ENCODE measurements around the gene WDR37.
"Not testable (repeated sequence)": the region's sequence is repeated elsewhere in the genome, so short reads cannot be mapped to it uniquely, and the experiment has no call there.

The WDR37 gene, protein sequence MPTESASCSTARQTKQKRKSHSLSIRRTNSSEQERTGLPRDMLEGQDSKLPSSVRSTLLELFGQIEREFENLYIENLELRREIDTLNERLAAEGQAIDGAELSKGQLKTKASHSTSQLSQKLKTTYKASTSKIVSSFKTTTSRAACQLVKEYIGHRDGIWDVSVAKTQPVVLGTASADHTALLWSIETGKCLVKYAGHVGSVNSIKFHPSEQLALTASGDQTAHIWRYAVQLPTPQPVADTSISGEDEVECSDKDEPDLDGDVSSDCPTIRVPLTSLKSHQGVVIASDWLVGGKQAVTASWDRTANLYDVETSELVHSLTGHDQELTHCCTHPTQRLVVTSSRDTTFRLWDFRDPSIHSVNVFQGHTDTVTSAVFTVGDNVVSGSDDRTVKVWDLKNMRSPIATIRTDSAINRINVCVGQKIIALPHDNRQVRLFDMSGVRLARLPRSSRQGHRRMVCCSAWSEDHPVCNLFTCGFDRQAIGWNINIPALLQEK

DNA sequence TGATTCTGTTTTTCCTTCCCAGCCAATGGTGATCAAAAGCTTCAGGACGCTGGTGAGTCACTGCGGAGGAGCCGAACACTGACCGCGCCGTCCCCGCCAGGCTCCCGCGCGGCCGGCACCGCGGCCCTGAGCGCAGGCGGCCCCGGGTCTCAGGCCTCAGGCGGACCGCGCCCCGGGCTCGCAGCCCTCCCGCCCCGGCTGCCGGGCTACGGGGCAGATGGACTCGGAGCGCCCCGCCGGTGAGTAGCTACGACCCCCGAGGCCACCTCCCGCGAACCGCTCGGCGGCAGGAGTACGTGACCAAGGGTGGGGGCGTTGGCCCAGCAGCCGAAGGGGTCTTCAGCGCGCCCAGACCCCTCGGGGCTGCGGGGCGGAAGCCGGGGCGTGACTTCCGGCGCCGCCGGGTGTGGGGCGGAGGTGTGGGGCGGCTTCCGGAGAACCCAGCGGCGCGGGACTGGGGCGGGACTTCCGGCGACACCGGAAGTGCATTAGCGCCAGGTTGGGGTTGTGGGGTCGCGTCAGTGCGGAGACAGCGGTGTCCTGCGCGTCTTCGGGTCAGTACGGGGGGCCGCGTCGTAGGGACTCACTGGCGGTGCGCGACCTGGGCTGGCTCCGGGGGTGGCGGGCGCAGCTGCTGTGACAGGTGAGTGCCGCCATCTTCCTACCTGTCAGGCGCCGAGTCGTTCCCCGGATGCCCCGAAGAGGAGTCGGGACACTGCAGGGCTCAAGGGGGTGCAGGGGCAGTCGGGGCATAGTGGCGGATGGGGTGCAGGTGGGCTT lies at the start of gene WDR37:
TSS of gene WDR37 (plus strand) at position 60 of the 780 bp plus-strand sequence. CDS start 15,771 bp downstream, outside the sequence.
- peak; percentile 27 to 89 (median 74) for DNase-seq

DNA sequence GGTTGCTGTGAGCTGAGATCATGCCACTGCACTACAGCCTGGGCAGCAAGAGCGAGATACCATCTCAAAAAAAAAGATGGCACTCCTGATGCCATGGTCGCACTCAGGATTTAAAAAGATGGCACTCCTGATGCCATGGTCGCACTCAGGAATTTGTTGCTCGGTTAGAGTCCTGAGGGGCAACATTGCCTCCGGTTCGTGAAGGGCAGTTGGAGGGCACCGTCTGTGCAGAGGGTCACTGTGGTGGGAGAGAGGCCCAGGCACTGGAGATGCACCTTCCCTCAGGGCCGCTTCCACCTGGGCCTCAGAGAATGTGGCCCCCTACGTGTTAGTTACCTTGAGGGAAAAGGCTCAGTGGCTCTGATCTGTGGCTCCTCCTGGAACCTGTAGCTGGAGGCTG lies 49.6 kb upstream of the WDR37 start:
- DNase-seq: no peak

DNA sequence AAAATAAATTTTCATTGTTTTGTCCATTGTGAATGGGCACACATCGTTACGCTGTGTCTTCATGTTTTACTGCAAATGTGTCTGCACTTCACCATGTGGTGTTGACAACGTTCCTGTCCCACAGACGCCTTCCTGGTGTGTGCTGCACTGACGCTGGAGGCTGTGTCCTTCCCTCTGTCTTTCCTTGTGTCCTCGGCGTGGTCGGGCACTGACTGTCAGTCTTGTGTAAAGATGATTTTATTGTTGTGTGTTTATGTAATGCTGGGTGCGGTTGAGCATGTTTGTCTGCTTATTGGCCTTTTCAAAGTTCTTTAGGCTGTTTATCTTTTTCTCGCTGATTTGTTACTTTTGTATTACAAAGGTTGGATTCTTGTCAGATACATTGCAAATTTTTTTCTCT lies 48.6 kb upstream of the WDR37 start:
- DNase-seq: no peak

DNA sequence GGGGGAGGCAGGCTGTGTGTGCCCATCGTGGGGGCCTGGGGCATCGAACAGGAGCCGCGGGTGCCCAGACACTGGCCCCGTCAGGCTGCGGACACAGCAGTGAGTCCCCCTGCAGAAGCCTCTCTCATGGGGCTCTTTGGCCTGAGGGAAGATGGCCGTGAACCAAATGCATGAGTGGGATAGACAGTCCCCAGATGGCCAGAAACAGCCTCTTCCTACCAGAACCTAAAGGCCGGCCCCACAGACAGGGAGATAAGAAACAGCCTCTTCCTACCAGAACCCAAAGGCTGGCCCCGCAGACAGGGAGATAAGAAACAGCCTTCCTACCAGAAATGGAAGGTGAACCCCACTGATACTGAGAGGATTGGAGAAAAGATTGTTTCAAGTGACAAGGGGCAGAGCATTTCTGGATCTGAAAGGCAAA lies 47.1 kb upstream of the WDR37 start:
- DNase-seq: no peak

DNA sequence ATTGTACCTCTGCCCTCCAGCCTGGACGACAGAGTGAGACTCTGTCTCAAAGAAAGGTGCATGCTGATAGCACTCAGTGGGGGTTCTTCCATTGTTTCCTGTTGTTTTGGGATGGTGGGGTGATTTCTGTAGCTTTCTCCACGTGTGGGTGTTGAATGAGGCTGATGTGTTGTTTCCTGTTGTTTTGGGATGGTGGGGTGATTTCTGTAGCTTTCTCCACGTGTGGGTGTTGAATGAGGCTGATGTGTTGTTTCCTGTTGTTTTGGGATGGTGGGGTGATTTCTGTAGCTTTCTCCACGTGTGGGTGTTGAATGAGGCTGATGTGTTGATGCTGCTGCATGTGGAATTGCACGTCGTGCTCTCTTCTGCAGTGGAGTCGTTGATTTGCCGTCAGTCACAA lies 46.2 kb upstream of the WDR37 start:
- not testable (repeated sequence) for DNase-seq

DNA sequence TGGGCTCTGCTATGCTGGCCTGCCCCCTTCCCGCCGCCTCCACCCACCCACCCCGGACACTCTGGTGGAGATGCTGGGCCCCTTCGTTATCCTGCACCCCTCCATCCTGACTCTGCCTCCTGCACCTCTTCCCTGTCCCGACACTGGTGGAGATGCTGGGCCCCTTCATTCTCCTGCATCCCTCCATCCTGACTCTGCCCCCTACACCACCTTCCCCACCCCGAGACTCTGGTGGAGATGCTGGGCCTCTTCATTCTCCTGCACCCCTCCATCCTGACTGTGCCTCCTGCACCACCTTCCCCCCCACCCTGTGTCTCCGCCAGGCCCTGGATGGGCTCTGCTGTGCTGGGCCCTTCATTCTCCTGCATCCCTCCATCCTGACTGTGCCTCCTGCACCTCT lies 45.5 kb upstream of the WDR37 start:
- DNase-seq: no peak

DNA sequence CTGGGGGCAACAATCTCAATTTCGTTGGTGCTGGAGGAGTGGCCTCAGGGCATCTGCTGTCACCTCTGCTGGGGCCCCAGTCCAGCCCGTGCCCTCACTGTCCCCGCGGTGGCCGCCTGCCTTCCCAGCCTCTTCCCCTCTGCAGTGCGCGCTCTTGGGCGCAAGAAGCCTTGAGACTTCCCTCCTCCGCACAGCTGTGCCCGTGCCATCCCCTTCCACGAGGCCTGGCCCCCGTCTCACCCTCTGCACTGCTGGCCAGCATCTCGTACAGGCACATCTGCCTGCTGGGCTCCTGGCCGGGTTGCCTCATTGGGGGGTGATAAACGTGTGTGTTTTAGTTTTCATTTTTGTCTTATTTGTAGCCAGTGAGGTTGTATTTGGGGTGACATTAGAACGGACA lies 44.5 kb upstream of the WDR37 start:
- no peak for DNase-seq

DNA sequence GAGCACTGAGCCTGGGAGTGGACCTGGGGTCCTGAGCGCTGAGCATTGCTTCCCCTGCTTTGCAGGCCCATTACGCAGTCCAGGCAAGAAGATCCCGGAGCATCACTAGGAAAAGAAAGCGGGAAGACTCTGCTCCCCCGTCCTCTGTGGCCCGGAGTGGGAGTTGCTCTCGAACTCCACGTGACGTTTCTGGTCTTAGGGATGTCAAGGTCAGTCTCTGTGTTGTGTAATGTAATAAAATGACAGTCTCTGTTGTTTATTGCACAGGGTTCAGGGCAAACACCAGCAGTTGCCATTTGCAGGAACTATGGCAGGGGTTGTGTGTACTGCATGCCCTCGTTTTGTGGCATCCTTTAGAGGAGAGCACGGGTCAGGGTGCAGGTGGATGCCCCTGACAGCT lies 40.5 kb upstream of the WDR37 start:
- no peak for DNase-seq

DNA sequence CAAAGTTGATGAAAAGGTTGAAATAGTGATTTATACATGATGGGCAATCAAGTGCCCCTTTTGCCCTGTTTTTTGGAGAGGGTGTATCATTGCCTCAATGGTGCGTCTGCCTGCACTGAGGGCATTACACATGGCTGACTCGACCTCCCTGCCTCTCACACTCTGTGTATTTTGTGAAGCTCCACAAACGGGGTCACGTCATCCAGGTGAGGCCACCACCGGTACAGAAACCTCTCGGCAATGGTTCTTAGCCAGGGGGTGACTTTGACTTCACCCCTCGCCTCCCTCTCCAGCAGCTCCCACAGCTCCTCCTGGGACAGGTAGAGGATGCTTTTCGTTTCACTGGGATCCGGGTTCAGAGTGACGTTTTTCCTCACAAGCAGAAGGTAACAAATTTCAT lies 36.8 kb upstream of the WDR37 start:
- DNase-seq: no peak

DNA sequence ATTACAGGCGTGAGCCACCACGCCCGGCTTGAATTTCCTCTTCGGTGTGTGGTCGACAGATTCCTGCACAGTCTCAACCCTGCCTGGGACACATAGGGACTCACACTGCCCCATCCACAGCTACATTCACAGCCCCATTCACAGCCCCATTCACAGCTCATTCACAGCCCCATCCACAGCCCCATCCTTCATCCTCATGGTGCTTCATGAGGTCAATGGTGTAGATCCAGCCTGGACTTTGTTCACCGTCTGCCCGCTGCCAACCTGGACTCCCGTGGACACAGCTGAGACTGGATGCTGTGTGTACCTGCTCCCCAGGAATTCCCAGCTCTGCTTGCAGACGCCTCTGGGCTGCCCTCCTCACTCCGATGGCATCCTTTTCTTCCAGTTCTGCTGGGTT lies 35.7 kb upstream of the WDR37 start:
- DNase-seq: no peak

DNA sequence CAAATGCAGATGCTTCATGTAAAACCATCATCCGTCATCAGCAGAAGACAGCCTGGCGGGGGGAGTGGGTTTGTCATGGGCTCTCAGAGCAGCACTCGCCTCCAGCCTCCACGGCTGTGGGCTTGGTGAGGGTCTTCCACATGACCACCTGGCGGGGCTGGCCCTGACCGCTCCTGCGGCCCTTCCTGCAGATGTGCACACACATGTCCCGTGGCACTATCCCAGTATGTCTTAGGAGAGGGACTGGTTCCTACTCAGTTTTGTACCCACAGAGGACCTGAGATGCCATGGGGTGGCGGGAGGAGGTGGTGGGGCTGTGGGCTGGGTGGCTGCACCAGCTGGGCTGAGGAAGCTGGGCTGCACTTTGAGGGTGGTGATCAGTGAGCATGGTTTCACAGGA lies 35.2 kb upstream of the WDR37 start:
- no peak for DNase-seq

DNA sequence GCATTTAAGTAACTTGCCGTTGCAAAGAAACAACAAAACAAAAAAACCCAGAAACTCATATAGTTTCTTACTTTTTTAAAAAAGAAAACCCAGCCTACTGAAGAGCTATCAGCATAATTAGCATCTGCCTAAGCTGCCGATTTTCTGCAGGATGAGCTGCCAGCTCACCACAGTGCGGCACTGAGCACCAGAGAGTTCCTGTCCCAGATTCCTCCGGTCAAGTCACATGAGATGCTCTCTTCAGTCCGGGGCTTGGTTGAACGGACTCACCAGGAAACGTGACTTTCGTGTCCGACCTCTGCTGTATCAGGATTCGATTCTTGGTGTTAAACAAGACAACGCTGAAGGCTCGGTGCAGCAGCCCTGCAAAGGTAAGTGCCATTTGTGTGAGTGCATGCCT lies 33.8 kb upstream of the WDR37 start:
- DNase-seq: peak in 6 of 14 donors; percentile 9 to 76 (median 24)

DNA sequence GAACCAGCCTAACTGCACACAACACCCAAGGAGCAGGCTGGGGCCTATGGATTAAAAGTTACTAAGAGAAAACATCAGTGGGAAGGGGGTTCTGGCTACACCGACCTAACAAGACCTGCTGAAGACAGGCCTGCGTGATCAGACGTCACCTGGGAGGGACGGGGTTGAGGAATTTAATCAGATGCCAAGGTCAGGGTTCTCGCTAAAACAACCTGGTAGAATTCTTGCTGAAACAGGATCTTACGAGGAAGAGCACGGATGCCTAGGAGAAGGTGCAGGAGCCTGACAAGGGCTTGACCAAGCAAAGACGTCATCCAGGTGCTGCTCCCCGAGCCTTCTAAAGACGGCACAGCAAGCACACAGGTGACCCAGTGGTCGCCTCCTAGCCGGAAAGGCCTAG lies 32.1 kb upstream of the WDR37 start:
- no peak for DNase-seq

DNA sequence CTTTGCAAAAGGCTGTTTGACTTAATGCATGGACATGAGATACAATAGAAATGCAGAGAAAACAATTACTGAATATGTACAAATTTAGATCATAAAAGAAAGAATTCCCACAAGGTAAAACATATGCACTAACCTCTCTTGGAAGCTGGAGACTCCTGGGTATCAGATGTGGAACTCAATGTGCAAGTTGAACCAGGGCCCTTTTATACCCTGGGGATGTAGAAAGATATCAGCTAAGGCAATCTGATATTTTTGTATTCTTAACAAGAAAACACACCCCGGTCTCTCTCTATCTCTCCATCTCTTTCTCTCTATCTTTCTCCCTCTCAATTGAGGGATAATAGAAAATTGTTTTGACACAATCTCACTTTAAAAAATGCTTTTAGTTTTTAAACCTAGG lies 30.5 kb upstream of the WDR37 start, which contains the start of gene IDI2:
TSS of gene IDI2 (minus strand) at position 177 of the 400 bp plus-strand sequence. CDS start 1,136 bp downstream, outside the sequence.
- no peak for DNase-seq

DNA sequence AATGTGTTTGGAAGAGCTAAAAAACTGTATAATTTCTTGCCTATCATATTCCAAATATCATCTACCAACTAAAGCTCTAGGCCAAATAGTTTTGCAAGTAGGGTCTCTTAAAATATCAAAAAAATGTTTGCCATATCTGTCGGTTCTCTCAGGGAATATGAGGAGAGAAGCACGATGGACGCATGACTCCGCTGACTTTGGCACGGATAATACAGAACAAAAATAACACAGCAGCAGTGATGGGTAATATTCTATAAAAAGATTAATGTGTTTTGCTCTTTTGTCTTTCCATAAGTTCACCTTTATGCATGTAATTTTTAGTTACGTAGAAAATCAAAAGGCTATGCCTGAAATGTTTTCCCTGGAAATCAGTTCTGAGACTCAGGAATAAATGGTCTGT lies 29.6 kb upstream of the WDR37 start:
- DNase-seq: no peak

DNA sequence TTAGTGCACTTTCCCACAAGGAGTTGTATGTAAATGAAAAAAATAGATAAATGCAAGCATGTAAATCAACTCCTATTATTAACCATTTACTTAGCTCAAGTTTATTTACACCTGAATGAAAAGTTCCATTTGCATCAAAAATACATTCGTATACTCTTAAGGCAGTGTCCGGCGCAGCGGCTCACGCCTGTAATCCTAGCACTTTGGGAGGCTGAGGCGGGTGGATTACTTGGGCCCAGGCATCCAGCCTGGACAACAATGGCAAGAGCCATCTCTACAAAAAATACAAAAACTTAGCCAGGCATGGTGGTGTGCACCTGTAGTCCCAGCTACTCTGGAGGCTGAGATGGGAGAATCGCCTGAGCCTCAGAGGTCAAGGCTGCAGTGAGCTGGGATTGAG lies 26.3 kb upstream of the WDR37 start:
- DNase-seq: no peak

DNA sequence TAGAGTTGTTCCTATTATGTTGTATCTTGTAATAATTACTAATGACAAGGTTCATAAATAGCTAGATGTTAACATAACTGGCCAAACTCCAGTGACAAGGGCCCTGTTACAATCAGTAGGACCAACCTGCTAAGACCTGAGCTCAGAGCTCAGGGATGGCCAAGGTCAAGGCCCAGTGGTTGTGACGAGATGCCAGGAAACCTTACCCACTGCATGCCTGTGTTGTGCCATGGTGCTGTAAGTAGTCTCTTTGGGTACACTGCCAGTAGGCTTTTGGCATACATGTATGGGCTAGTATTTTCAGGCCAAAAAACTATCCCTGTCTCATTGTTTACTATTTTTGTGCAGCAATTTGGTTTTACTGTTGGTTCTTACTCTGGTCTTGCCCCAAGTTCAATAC lies 22.6 kb upstream of the WDR37 start:
- DNase-seq: no peak

DNA sequence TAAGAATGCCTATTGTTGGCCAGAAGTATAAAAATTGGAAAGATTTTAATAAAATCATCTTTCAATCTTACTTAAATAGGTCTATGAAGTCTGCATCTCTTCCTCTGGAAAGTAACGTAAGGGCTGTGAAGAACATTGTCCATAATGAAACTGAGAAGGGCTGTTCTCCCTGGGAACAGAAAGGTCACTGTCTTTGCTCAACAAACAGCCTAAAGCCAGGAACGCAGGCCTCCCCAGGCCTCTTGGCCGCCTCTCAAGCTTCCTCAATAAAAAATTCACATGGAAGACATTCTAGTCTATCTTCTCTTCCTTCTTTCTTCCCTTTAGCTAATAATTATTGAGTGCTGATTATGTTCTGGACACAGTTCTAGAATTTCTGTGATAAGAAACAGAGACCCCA lies 21.4 kb upstream of the WDR37 start:
- peak in 4 of 14 donors; percentile 10 to 48 (median 28) for DNase-seq

DNA sequence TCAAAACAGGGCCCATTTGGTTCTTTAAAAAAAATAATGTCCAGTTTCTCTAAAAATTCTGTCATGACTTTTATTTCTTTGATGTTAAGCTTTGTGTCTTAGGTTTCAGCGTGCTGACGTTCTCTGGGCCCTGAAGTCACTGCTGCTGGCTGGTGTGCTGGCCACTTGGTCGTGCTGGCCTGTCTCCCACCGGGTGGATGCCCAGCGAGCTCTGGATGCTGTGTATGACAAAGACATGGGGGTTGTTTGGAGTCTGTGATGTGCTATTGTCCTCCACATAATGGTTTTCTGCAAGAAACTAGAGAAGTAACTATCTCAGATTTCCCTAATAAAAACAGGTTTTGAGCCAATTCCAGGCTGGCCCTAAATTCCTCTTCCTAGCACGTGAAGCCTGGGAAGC lies 21.0 kb upstream of the WDR37 start:
- DNase-seq: peak in 9 of 14 donors; percentile 15 to 62 (median 30)

DNA sequence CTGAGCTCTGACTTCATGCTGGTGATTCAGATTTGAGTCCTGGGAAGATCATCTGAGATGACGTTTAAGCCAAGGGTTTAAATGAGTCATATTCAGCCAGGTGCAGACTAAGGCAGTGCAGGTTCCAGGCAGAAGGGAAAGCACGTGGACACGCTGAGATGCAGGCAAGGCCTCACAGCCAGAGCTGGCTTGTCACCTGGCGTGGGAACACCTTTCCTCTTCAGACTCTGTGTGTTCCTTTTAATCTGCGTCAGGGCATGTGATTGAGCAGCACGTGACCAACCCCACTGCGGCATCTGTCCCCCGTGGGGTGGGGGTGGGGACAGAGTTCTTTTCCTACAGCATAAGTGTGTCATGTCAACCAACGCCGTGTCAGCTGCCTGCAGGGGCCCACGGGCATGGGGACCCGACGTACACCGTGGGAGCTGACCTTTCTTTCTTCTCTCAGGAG lies 19.8 kb upstream of the WDR37 start:
- no peak for DNase-seq

DNA sequence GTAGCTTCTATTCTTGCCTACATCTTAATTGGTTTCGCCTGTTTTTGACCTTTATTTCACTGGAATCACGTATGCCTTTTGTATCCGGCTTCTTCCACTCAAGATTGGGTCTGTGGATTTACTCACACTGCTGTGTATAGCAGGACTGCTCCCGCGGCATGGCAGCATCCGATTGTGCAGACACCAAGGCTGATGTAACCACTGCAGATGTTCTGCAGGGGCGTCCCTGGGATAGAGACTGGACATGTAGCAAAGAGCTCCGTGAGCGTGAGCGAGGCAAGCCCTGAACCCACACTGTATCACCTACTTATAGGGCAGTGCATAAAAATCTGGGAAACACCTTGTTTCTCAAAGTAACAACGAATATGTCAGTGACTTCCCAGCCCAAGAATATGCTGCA lies 19.1 kb upstream of the WDR37 start:
- DNase-seq: peak in 3 of 14 donors; percentile 5 to 46 (median 26)

DNA sequence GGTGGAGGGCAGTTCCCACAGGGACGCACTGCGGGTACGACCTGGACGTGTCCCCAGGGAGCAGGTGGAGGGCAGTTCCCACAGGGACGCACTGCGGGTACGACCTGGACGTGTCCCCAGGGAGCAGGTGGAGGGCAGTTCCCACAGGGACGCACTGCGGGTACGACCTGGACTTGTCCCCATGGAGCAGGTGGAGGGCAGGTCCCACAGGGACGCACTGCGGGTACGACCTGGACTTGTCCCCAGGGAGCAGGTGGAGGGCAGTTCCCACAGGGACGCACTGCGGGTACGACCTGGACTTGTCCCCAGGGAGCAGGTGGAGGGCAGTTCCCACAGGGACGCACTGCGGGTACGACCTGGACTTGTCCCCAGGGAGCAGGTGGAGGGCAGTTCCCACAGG lies 17.4 kb upstream of the WDR37 start:
- not testable (repeated sequence) for DNase-seq

DNA sequence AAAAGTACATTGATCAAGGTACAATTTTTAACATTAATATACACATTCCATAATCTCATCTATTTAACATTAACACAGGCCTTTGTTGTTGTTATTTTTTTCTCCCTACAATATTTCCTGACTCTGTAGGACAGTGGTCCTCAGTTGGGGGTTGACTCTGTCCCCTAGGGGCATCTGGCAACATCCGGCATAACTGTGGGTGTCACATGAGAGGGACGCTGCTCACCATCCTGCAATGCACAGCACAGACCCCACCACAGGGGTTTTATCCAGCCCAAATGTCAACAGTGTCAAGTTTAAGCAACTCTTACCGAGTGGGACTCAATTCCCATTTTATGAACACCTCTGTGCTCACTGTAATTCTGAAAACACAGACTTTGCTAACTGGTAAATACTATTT lies 16.1 kb upstream of the WDR37 start:
- no peak for DNase-seq
